Activated B cell treated with CpG ODN at 0.5 μM for 24 hours (primary cell): Measurements from ENCODE around the gene NDUFAF4. TPM values are rescaled to one million over a fixed set of nuclear protein-coding genes. Genes with fewer than 3 reads are reported as not detected.

Experiments used
- ATAC-seq: fragments of 200-7000 bp; cut with Tn5 transposase; one replicate; pipeline ENCODE4 v1.10.0; 2021; ENCODE audit warnings: low read depth, mild to moderate bottlenecking, moderate library complexity
- CTCF ChIA-PET: fragments of 350-600 bp; sonication (Branson Sonifier 250); formaldehyde crosslinking; loops from one replicate; lab custom pipeline; 2021; ENCODE audit warnings: antibody characterized with exemption; lab: Charles Lee
- POLR2A ChIA-PET: fragments of 350-600 bp; sonication (Branson Sonifier 250); formaldehyde crosslinking; loops from one replicate; lab custom pipeline; 2021; ENCODE audit warnings: antibody characterized with exemption; lab: Charles Lee
- DNase-seq: peaks from one replicate; pipeline ENCODE4 v3.0.0; 2022
- H3K27ac Mint-ChIP-seq: one replicate; pipeline ENCODE4 v1.8.0; 2020; ENCODE audit warnings: mixed read lengths
- H3K27me3 Mint-ChIP-seq: one replicate; pipeline ENCODE4 v1.8.0; 2021; ENCODE audit warnings: mixed read lengths
- H3K36me3 Mint-ChIP-seq: one replicate; pipeline ENCODE4 v1.8.0; 2021; ENCODE audit warnings: low read depth, mixed read lengths
- H3K4me1 Mint-ChIP-seq: one replicate; pipeline ENCODE4 v1.8.0; 2021; ENCODE audit warnings: mixed read lengths
- H3K4me3 Mint-ChIP-seq: one replicate; pipeline ENCODE4 v1.8.0; 2020; ENCODE audit warnings: mild to moderate bottlenecking, mixed read lengths
- H3K9me3 Mint-ChIP-seq: one replicate; pipeline ENCODE4 v1.8.0; 2020; ENCODE audit warnings: mixed read lengths
- intact Hi-C: fragments of 100-400 bp; cut with micrococcal nuclease; formaldehyde crosslinking; loops from one replicate; pipeline ENCODE4 v1.15.1; 2024
- total RNA-seq: library from RNA; stranded (reverse); gene quantifications from 2 replicates; pipeline ENCODE4 v1.2.3, GENCODE V29; 2022
- TF ChIP-seq, protein P1 (sequence below): fragments of 200-600 bp; IDR thresholded peaks from one replicate; pipeline ENCODE4 v1.8.0; 2022; ENCODE audit warnings: antibody characterized with exemption, mild to moderate bottlenecking

NDUFAF4 gene
- total RNA-seq, 1 donor from 2014 or later, result 39.9 TPM

DNA sequence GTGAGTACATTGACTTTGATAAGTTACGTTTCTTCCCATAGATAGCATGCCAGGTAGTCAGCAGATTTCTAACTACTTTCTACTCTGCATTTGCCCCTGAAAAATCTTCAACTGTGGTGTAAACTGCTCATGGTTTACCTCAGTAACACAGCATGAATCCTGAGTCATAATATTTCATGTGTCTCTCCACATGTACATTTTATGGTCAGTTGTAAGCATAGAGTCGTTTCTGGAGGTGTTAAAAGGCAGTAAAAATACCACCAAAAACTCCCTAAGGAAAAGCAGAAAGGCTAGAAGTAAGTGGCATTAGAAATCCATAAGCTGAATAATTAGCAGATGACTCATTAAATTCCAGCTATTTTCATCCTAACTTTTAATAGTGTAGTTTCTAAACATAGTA, 56.3 kb downstream of the NDUFAF4 start:
- peaks cover 42% of the 10 kb centered on the region for H3K27me3 Mint-ChIP-seq
- no peak overlapping the region for H3K4me3 Mint-ChIP-seq
- no peak overlapping the region for H3K27ac Mint-ChIP-seq
- peaks cover 12% of the 10 kb centered on the region for H3K9me3 Mint-ChIP-seq
- DNase-seq (no peak), ATAC-seq (no peak)
- H3K4me1 Mint-ChIP-seq, result peaks cover 13% of the 10 kb centered on the region
- TF ChIP-seq, protein P1, sequence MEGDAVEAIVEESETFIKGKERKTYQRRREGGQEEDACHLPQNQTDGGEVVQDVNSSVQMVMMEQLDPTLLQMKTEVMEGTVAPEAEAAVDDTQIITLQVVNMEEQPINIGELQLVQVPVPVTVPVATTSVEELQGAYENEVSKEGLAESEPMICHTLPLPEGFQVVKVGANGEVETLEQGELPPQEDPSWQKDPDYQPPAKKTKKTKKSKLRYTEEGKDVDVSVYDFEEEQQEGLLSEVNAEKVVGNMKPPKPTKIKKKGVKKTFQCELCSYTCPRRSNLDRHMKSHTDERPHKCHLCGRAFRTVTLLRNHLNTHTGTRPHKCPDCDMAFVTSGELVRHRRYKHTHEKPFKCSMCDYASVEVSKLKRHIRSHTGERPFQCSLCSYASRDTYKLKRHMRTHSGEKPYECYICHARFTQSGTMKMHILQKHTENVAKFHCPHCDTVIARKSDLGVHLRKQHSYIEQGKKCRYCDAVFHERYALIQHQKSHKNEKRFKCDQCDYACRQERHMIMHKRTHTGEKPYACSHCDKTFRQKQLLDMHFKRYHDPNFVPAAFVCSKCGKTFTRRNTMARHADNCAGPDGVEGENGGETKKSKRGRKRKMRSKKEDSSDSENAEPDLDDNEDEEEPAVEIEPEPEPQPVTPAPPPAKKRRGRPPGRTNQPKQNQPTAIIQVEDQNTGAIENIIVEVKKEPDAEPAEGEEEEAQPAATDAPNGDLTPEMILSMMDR, result no peak
- CTCF ChIA-PET, result no interaction called here
- POLR2A ChIA-PET, result no interaction called here
- intact Hi-C loops, result no loop called here
- H3K36me3 Mint-ChIP-seq, result no peaks in the 10 kb centered on the region

Other genes with a start within 250 kb of the NDUFAF4 start
- 0.02 and 0.11 TPM in 2 replicates for gene GPR63, start 60.4 kb downstream of the NDUFAF4 start, total RNA-seq
- 0.47 and 0.51 TPM in 2 replicates for gene KLHL32, start 26.8 kb upstream of the NDUFAF4 start, total RNA-seq